AG04450 (cell line): Measurements from ENCODE around the gene FGF14. TPM values are rescaled to one million over a fixed set of nuclear protein-coding genes. Genes with fewer than 3 reads are reported as not detected.

Experiments
- polyA plus RNA-seq: library from polyadenylated mRNA; depleted of rRNA; stranded (reverse); fragments of >200 nt; gene quantifications from 2 replicates; pipeline ENCODE4 v1.2.3, GENCODE V29; 2011; rRNA removed
- small RNA-seq: library from RNA; depleted of rRNA; stranded (forward); fragments of <200 nt; gene quantifications from one replicate; pipeline ENCODE3, GENCODE V24; 2012; ENCODE audit warnings: low read depth; ENCODE audit not compliant: insufficient read length

The FGF14 gene
- polyA plus RNA-seq, 1 experiment = 0.01 TPM

Small RNAs within 50 kb of the gene (small RNA-seq; reads per million reads assigned to genes)
- gene MIR2681 = not detected
- not detected for gene MIR4705
- gene RNU1-24P = not detected
- not detected for gene RNY1P2
- gene RPL39P29 = not detected

Other genes with a start within 250 kb of the FGF14 start
- gene TPP2, start 194.9 kb upstream of the FGF14 start, polyA plus RNA-seq = 40.9 and 49.8 TPM in 2 replicates